ENCODE measurements around the gene ABL1.
"Not testable (repeated sequence)": the region's sequence is repeated elsewhere in the genome, so short reads cannot be mapped to it uniquely, and the experiment has no call there.

The ABL1 gene

GRCh38 chr9:130905125-130905901, 70.3 kb downstream of the ABL1 start:
- no peak for DNase-seq (ENCODE audit: extremely low read depth, insufficient read length)
- Histone ChIP-seq H3K4me3 (replicated peaks; ENCODE audit: low read depth, low read length) (no peak overlapping the region), H3K36me3 (ENCODE audit: control insufficient read depth, insufficient read depth, low read length) (no peaks in the 10 kb centered on the region), H3K27me3 (replicated peaks; ENCODE audit: control insufficient read depth, insufficient read depth, low read length) (no peaks in the 10 kb centered on the region; the same call in 1 of the 2 replicates)
- no peak for TF ChIP-seq CTCF (IDR thresholded peaks at IDR 0.05; ENCODE audit: insufficient read depth, low read length, poor library complexity, severe bottlenecking)

GRCh38 chr9:130905902-130906734, 71.1 kb downstream of the ABL1 start:
- Histone ChIP-seq H3K4me3 (replicated peaks; ENCODE audit: low read depth, low read length) (no peak overlapping the region), H3K27me3 (replicated peaks; ENCODE audit: control insufficient read depth, insufficient read depth, low read length) (no peaks in the 10 kb centered on the region; the same call in 1 of the 2 replicates), H3K36me3 (ENCODE audit: control insufficient read depth, insufficient read depth, low read length) (no peaks in the 10 kb centered on the region)
- no peak for TF ChIP-seq CTCF (IDR thresholded peaks at IDR 0.05; ENCODE audit: insufficient read depth, low read length, poor library complexity, severe bottlenecking)
- no peak for DNase-seq (ENCODE audit: extremely low read depth, insufficient read length)

- Histone ChIP-seq H3K36me3 (ENCODE audit: control insufficient read depth, insufficient read depth, low read length) (no peaks in the 10 kb centered on the region), H3K4me3 (replicated peaks; ENCODE audit: low read depth, low read length) (no peak overlapping the region), H3K27me3 (replicated peaks; ENCODE audit: control insufficient read depth, insufficient read depth, low read length) (no peaks in the 10 kb centered on the region; the same call in 1 of the 2 replicates)
- DNase-seq (ENCODE audit: extremely low read depth, insufficient read length): no peak
- TF ChIP-seq CTCF (IDR thresholded peaks at IDR 0.05; ENCODE audit: insufficient read depth, low read length, poor library complexity, severe bottlenecking): no peak
These were observed 71.8 kb downstream of the ABL1 start for GRCh38 chr9:130906735-130907416.

GRCh38 chr9:130908146-130908877, 73.3 kb downstream of the ABL1 start:
- Histone ChIP-seq H3K27me3 (replicated peaks; ENCODE audit: control insufficient read depth, insufficient read depth, low read length) (no peaks in the 10 kb centered on the region; the same call in 1 of the 2 replicates), H3K36me3 (ENCODE audit: control insufficient read depth, insufficient read depth, low read length) (no peaks in the 10 kb centered on the region), H3K4me3 (replicated peaks; ENCODE audit: low read depth, low read length) (no peak overlapping the region)
- no peak for TF ChIP-seq CTCF (IDR thresholded peaks at IDR 0.05; ENCODE audit: insufficient read depth, low read length, poor library complexity, severe bottlenecking)
- DNase-seq (ENCODE audit: extremely low read depth, insufficient read length): no peak

GRCh38 chr9:130908878-130909355, 73.9 kb downstream of the ABL1 start:
- H3K36me3 ChIP-seq (ENCODE audit: control insufficient read depth, insufficient read depth, low read length): no peaks in the 10 kb centered on the region
- no peak overlapping the region for H3K4me3 ChIP-seq (replicated peaks; ENCODE audit: low read depth, low read length)
- no peaks in the 10 kb centered on the region; the same call in 1 of the 2 replicates for H3K27me3 ChIP-seq (replicated peaks; ENCODE audit: control insufficient read depth, insufficient read depth, low read length)
- TF ChIP-seq CTCF (IDR thresholded peaks at IDR 0.05; ENCODE audit: insufficient read depth, low read length, poor library complexity, severe bottlenecking): no peak
- no peak for DNase-seq (ENCODE audit: extremely low read depth, insufficient read length)

GRCh38 chr9:130910041-130910440, 75.0 kb downstream of the ABL1 start:
- H3K36me3 ChIP-seq (ENCODE audit: control insufficient read depth, insufficient read depth, low read length); H3K4me3 ChIP-seq (replicated peaks; ENCODE audit: low read depth, low read length); H3K27me3 ChIP-seq (replicated peaks; ENCODE audit: control insufficient read depth, insufficient read depth, low read length); DNase-seq (ENCODE audit: extremely low read depth, insufficient read length): not testable (repeated sequence)

GRCh38 chr9:130910670-130911069, 75.6 kb downstream of the ABL1 start:
- not testable (repeated sequence) for DNase-seq (ENCODE audit: extremely low read depth, insufficient read length); H3K27me3 ChIP-seq (replicated peaks; ENCODE audit: control insufficient read depth, insufficient read depth, low read length); H3K4me3 ChIP-seq (replicated peaks; ENCODE audit: low read depth, low read length)

More at GRCh38 chr9:130910670-130911069, 75.6 kb downstream of the ABL1 start:
- not testable (repeated sequence) for H3K36me3 ChIP-seq (ENCODE audit: control insufficient read depth, insufficient read depth, low read length)

Measured in GM06990 (cell line).